BJ (cell line): Measurements from ENCODE around the gene MAML3. TPM values are rescaled to one million over a fixed set of nuclear protein-coding genes. Genes with fewer than 3 reads are reported as not detected.

ENCODE experiments used
- CTCF ChIA-PET: fragments of 350-600 bp; formaldehyde crosslinking; extraction: SDS; loops from one replicate; lab custom pipeline; 2021; ENCODE audit warnings: antibody characterized with exemption, inconsistent platforms; lab: Yijun Ruan, JAX
- POLR2A ChIA-PET: fragments of 300-600 bp; sonication (Branson Sonifier 250); formaldehyde crosslinking; extraction: SDS; loops from one replicate; lab custom pipeline; 2021; ENCODE audit warnings: antibody characterized with exemption; lab: Charles Lee
- DNase-seq: peaks from one replicate; pipeline ENCODE4 v3.0.0-alpha.2; 2011; ENCODE audit warnings: low read depth
- H3K27me3 ChIP-seq: 2 replicates; pipeline ENCODE4 v1.6.0; 2011; ENCODE audit warnings: low read length; ENCODE audit not compliant: control insufficient read depth, insufficient read depth
- H3K36me3 ChIP-seq: 2 replicates; pipeline ENCODE4 v1.5.1; 2011; ENCODE audit warnings: low read length; ENCODE audit not compliant: control insufficient read depth, insufficient read depth
- H3K4me3 ChIP-seq: 2 replicates; pipeline ENCODE4 v1.5.1; 2011; ENCODE audit warnings: low read depth, mild to moderate bottlenecking, control low read depth, low read length
- CTCF ChIP-seq: IDR thresholded peaks from 2 replicates; pipeline ENCODE4 v1.5.1; 2011; ENCODE audit warnings: low read depth, mild to moderate bottlenecking, control low read depth, inconsistent platforms, low read length, moderate library complexity; ENCODE audit not compliant: insufficient read depth
- polyA plus RNA-seq: library from polyadenylated mRNA; depleted of rRNA; stranded (reverse); fragments of >200 nt; gene quantifications from 2 replicates; pipeline ENCODE4 v1.2.3, GENCODE V29; 2011

The MAML3 gene
- polyA plus RNA-seq, 1 experiment: 1.6 TPM

- ChIA-PET CTCF (no interaction called here), POLR2A (interaction anchor here (0.6 kb wide), 1 partner anchor 17 kb away, joined by 5 read pairs; no protein-coding TSS in a partner anchor)
- H3K4me3 ChIP-seq: no peak overlapping the region
- H3K27me3 ChIP-seq: no peaks in the 10 kb centered on the region
- no peak for DNase-seq
- no peak for TF ChIP-seq CTCF
- H3K36me3 ChIP-seq: no peaks in the 10 kb centered on the region
Observed at GRCh38 chr4:139875411-139875825, 278.6 kb downstream of the MAML3 start.

DNA sequence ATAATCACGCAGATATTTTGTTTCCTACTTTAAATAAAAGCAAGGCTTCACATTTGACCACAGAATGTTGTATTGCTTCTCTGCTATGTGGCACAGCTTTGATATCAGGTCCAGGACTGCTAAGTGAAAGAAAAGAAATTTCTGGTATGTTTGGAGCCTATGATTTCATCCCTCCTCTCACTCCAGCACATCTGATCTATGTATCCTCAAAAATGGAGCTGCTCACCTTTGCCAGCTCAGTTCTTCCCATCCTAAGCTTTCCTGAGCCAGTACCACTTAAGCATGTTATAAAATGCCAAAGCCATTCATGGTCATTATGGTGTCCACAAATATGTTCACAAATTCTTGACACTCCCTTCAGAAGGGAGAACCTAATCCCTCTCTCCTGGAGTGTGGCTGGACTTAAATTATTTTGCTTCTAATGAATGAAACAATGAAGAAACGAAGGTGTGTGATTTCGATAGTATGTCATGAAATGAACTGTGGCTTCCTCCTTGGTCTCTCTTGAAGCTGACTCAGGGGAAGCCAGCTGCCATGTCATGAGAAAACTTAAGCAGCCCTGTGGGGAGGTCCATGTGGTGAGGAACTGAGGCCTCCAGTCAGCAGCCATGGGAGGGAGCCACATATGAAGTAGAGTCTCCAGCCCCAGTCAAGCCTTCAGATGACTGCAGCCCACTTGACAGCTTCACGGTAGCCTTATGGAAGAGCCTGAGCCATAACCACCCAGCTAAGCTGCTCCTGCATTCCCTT is 280.7 kb downstream of the MAML3 start:
- no peak for DNase-seq
- H3K27me3 ChIP-seq: no peaks in the 10 kb centered on the region

DNA sequence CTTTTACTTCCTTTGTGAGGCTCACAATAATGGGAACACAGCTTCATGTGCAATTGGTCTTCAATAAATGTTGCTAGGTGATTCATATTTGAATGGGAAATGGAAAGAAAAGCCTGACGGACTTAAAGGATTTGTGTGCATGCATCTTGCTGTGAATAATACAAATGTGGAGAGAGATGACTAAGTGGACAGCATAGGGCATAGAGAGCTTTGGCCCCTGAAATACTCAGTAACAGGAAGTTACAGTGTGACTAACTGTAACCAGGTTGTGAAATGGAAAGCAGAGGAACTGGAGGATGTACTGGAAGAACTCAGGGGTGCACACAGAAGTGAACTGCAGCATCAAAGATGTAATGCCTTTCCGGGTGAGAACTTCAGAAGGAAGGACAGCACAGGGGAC is 281.7 kb downstream of the MAML3 start:
- ChIA-PET CTCF (interaction anchor here (0.9 kb wide), 1 partner anchor 10 kb away, joined by 4 read pairs; no protein-coding TSS in a partner anchor), POLR2A (interaction anchor here (0.7 kb wide), 1 partner anchor 20 kb away, joined by 3 read pairs; no protein-coding TSS in a partner anchor)
- H3K27me3 ChIP-seq: no peaks in the 10 kb centered on the region
- no peak for TF ChIP-seq CTCF
- H3K36me3 ChIP-seq: no peaks in the 10 kb centered on the region
- H3K4me3 ChIP-seq: no peak overlapping the region
- peak; percentile 74 for DNase-seq

More for the DNA sequence above, 280.7 kb downstream of the MAML3 start:
- H3K36me3 ChIP-seq: no peaks in the 10 kb centered on the region
- no peak overlapping the region for H3K4me3 ChIP-seq
- ChIA-PET POLR2A (no interaction called here), CTCF (interaction anchor here (1.0 kb wide), 1 partner anchor 216 kb away, joined by 3 read pairs; no protein-coding TSS in a partner anchor)
- no peak for TF ChIP-seq CTCF

- CTCF ChIA-PET: no interaction called here
- POLR2A ChIA-PET: no interaction called here
- no peaks in the 10 kb centered on the region for H3K27me3 ChIP-seq
- no peak overlapping the region for H3K4me3 ChIP-seq
- no peak for TF ChIP-seq CTCF
- H3K36me3 ChIP-seq: no peaks in the 10 kb centered on the region
- DNase-seq: no peak
Observed at GRCh38 chr4:139869810-139870209, 284.2 kb downstream of the MAML3 start.

DNA sequence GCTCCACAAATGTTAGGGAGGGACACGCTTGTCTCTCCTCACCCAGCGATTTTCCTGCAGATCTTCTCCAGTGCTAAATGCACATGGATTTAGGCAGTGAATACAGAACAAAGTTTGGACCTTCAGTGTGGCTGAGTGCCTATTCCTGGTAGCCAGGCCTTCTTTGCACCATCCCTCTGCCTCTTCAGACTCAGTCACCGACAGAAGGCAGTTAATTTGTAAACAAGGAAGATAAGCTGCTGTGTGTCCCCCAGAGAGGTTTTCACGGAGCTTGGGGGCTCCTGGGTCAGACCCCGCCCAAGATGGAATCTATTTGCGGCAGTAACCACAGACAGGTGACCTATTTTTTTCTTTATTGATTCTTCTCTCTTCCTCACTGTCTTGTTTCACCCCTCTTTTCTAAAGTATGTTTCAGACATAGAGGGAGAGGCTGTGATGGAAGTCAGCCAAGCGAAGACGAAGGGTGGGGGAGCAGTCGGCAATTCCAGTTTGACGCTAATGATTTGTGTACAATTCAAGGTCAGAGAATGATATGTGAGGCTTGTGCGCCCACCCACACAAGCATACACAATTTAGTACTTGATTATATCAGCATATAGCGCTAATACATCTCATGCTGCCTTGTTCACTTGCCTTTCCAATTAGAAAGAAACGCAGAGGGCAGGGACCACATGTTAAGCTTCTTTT is 287.6 kb downstream of the MAML3 start:
- no peak for DNase-seq
- TF ChIP-seq CTCF: no peak
- Histone ChIP-seq H3K27me3 (no peaks in the 10 kb centered on the region), H3K4me3 (no peak overlapping the region), H3K36me3 (no peaks in the 10 kb centered on the region)
- ChIA-PET POLR2A (no interaction called here), CTCF (interaction anchor here (0.6 to 1.6 kb wide), 4 partner anchors 11 to 132 kb away, joined by 3 to 5 read pairs (median 4); no protein-coding TSS in a partner anchor)
